ENCODE data around the gene FOXO1. TPM values are rescaled to one million over a fixed set of nuclear protein-coding genes. Genes with fewer than 3 reads are reported as not detected.

FOXO1 gene
- total RNA-seq, 4 donors from 2014 or later, result 117 to 250 (median 159) TPM

GRCh38 chr13:40613914-40614313, 52.5 kb downstream of the FOXO1 start:
- ATAC-seq (peak in 1 of 2 donors; percentile 16), DNase-seq (peak in 1 of 2 donors; percentile 39)
- intact Hi-C loops (cut with DNase I; ENCODE audit: low total_unique reads), result loop anchor here (5.0 kb wide), 1 partner anchor 48 kb away; no protein-coding TSS in a partner anchor
- peak overlapping the region; percentile 72 to 76 (median 73) for H3K27ac ChIP-seq
- in situ Hi-C loops (cut with MboI; ENCODE audit: low sequenced_read_pairs in 4 of 4), result no loop called here
- no peaks in the 10 kb centered on the region for H3K27me3 ChIP-seq
- no peaks in the 10 kb centered on the region for H3K36me3 ChIP-seq
- no peak for TF ChIP-seq POLR2A (IDR thresholded peaks at IDR 0.05)
- TF ChIP-seq, protein P1, sequence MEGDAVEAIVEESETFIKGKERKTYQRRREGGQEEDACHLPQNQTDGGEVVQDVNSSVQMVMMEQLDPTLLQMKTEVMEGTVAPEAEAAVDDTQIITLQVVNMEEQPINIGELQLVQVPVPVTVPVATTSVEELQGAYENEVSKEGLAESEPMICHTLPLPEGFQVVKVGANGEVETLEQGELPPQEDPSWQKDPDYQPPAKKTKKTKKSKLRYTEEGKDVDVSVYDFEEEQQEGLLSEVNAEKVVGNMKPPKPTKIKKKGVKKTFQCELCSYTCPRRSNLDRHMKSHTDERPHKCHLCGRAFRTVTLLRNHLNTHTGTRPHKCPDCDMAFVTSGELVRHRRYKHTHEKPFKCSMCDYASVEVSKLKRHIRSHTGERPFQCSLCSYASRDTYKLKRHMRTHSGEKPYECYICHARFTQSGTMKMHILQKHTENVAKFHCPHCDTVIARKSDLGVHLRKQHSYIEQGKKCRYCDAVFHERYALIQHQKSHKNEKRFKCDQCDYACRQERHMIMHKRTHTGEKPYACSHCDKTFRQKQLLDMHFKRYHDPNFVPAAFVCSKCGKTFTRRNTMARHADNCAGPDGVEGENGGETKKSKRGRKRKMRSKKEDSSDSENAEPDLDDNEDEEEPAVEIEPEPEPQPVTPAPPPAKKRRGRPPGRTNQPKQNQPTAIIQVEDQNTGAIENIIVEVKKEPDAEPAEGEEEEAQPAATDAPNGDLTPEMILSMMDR (IDR thresholded peaks at IDR 0.05 in 4 of 5, conservative IDR thresholded peaks at IDR 0.05 in 1 of 5), result no peak
- H3K9me3 ChIP-seq, result no peaks in the 10 kb centered on the region
- peaks cover 99 to 100% of the 10 kb centered on the region in 2 donors for H3K4me1 ChIP-seq
- peak overlapping the region in 2 of 4 donors; percentile 15 to 26 for H3K4me3 ChIP-seq

- H3K4me3 ChIP-seq, result peak overlapping the region in 2 of 4 donors; percentile 15 to 26
- intact Hi-C loops (cut with DNase I; ENCODE audit: low total_unique reads), result loop anchor here (5.0 kb wide), 1 partner anchor 49 kb away; no protein-coding TSS in a partner anchor
- peak in 1 of 2 donors; percentile 27 for TF ChIP-seq POLR2A (IDR thresholded peaks at IDR 0.05)
- TF ChIP-seq, protein P1 (IDR thresholded peaks at IDR 0.05 in 4 of 5, conservative IDR thresholded peaks at IDR 0.05 in 1 of 5), result no peak
- no peaks in the 10 kb centered on the region for H3K36me3 ChIP-seq
- peak overlapping the region; percentile 72 to 76 (median 73) for H3K27ac ChIP-seq
- DNase-seq (peak; percentile 38 to 39), ATAC-seq (peak in 1 of 2 donors; percentile 22)
- peaks cover 99% of the 10 kb centered on the region in 2 donors for H3K4me1 ChIP-seq
- in situ Hi-C loops (cut with MboI; ENCODE audit: low sequenced_read_pairs in 4 of 4), result no loop called here
- H3K9me3 ChIP-seq, result no peaks in the 10 kb centered on the region
- H3K27me3 ChIP-seq, result no peaks in the 10 kb centered on the region
Observed at GRCh38 chr13:40613192-40613818, 53.1 kb downstream of the FOXO1 start.

DNA sequence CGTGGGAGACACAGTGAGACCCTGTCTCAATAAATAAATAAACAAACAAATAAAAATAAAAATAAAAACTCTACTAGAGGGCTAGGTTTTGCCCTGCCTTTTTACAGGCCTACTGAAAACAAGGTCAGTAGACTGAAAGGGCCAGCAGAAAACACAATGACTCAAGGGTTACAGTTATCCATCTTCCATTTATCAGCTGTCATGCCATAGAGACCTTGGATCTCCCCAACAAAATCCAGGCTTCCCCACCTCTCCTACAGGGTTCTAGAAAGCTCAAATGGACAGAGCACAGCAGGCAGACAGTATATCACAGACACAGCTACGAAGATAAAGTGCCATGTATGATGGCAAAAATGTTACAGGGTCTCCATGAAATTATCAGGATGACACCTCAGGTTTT, 54.4 kb downstream of the FOXO1 start:
- ATAC-seq (no peak), DNase-seq (no peak)
- Histone ChIP-seq H3K4me1 (peaks cover 96 to 97% of the 10 kb centered on the region in 2 donors), H3K9me3 (no peaks in the 10 kb centered on the region), H3K27ac (peak overlapping the region; percentile 72 to 76 (median 73)), H3K27me3 (no peaks in the 10 kb centered on the region), H3K4me3 (no peak overlapping the region), H3K36me3 (no peaks in the 10 kb centered on the region)
- in situ Hi-C loops (cut with MboI; ENCODE audit: low sequenced_read_pairs in 4 of 4), result no loop called here
- intact Hi-C loops (cut with DNase I; ENCODE audit: low total_unique reads), result loop anchor here (5.0 kb wide), 1 partner anchor 50 kb away; no protein-coding TSS in a partner anchor
- TF ChIP-seq, protein P1 (IDR thresholded peaks at IDR 0.05 in 4 of 5, conservative IDR thresholded peaks at IDR 0.05 in 1 of 5), result no peak
- no peak for TF ChIP-seq POLR2A (IDR thresholded peaks at IDR 0.05)

DNA sequence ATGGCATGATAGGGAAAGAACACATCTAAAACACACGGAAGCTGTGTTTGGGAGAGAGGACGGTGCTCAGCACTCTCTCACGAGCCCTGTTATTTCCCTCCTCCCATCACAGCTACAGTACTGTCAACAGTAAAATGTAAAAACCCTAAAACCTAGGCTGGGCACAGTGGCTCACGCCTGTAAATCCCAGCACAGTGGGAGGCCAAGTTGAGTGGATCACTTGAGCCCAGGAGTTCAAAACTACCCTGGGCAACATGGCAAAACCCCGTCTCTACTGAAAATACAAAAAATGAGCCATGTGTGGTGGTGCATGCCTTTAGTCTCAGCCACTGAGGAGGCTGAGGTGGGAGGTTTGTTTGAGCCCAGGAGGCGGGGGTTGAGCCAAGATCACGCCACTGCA, 54.8 kb downstream of the FOXO1 start:
- Histone ChIP-seq H3K9me3 (no peaks in the 10 kb centered on the region), H3K4me1 (peaks cover 95 to 96% of the 10 kb centered on the region in 2 donors), H3K36me3 (no peaks in the 10 kb centered on the region), H3K27me3 (no peaks in the 10 kb centered on the region), H3K4me3 (no peak overlapping the region), H3K27ac (peak overlapping the region; percentile 72 to 76 (median 73))
- DNase-seq, result no peak
- no peak for ATAC-seq
- intact Hi-C loops (cut with DNase I; ENCODE audit: low total_unique reads), result loop anchor here (5.0 kb wide), 1 partner anchor 51 kb away; no protein-coding TSS in a partner anchor
- TF ChIP-seq POLR2A (IDR thresholded peaks at IDR 0.05), result no peak
- TF ChIP-seq, protein P1 (IDR thresholded peaks at IDR 0.05 in 4 of 5, conservative IDR thresholded peaks at IDR 0.05 in 1 of 5), result no peak
- in situ Hi-C loops (cut with MboI; ENCODE audit: low sequenced_read_pairs in 4 of 4), result no loop called here

Measured in gastrocnemius medialis (tissue), 4 donors.